ENCODE data around the gene TEX28.
"Not testable (repeated sequence)": the region's sequence is repeated elsewhere in the genome, so short reads cannot be mapped to it uniquely, and the experiment has no call there.

TEX28 gene

DNA sequence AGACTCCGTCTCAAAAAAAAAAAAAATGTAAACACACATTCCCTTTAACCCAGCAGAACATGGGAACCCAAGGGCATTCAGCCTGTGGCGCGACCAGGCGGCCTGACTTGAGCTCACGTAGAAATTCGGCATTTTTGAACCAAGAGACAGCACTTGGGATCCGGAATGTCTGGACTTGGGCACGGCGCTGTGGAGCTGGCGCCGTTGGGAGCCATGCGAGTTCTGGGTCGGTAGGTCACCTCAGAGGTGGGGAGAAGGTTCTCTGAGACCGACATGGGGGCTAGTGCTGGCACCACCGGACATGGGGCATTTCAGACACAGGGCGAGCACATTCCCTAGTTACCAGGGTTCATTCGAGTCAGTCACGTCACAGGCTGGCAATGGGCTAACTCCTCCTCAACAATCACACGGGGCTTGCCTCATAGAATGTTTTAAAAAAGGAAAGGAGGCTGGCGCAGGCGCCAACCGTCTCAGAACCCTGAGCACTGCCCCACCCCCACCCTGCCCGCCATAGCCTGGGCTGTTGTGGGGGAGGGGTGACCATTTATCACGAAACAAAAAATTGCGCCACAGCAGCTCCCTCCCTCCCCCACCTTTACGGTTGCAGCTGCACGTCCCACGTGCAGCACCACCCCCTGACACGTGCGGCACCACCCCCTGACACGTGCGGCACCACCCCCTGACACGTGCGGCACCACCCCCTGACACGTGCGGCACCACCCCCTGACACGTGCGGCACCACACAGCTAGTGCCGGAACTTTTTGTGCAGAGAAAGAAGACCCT is at the start of gene TEX28:
TEX28 (minus strand) TSS at position 334 of the 784 bp plus-strand sequence. CDS start 3,007 bp downstream, outside the sequence.
- DNase-seq, result no peak

DNA sequence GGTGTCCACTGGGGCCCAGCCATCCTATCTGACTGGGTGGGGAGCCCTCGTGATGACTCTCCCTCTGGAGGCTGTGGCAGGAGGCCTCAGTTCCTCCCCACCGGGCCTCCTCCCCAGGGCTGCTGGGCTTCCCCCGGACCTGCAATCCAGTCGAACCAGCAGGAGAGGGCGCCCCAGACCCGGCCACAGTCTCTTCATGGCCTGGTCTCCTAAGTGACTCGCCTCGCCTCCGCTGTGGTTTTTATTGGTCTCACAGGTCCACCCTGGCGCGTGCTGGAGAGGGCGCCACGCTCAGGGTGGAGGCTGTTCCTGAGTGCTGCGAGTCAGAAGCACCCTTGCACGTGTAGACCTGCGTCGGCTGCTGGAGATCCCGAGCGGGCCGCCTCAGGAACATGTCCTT is 48.7 kb upstream of the TEX28 start:
- not testable (repeated sequence) for DNase-seq

DNA sequence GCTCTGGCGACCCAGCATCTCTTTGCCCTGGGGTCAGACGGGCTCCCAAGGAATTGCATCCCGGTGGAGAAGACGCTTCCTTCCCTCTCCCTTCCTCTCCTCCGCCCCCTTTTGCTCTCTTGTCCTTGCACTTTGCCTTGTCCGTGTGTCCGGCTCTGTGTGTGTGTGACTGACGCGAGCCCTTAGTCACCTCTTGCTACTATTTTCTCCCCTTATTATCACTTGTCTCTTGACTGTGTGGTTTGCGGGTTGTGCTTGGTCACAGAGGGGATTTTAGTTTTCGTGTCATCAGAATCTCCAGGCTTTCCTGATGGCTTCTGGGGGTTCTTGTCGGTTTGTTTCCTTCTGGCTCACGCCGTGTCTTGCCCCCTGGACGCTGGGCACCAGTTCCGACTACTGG is 48.1 kb upstream of the TEX28 start:
- DNase-seq, result not testable (repeated sequence)

DNA sequence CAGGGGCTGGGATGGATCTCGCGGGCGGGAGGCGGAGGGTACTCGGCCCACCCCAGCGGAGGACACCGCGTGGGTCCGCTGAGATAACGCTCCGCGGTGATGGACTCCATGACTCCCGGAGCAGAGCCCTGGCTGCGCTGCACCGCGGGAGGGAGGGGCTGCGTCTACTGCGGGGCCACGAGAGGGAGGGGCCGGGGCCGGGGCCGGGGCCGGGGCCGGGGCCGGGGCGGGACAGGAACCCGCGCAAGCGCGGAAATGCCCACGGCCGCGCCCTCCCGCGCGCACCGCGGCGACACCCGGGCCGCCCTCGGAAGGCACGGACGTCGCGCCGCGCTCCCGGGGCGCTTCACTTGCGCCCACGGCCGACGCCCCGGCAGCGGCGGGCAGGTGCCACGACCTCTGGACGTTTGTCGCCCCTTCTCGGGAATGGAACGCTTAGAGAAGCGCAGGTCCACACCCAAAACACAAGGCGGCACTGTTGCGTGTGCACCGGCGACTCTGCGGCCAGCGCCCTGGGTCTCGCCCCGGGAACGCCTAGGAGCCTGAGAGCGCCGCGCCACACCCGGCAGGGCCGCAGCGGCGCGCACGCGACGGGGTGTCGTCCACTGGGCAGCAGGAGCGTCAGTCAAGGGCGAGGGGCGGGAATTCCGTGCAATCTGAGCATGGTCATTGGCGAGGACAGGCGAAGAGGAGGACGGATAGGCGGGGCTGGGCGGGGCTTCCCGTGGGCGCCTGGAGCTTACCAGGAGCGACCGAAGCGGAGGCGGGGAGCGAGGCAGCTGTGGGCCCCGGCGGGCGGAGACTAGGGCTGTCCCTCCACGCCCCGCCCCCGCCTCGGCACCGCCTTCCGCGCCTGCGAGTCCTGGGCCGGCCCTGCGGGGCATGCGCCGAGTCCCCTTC is 46.7 kb upstream of the TEX28 start:
- not testable (repeated sequence) for DNase-seq

GRCh38 chrX:154334496-154334895 is 39.6 kb upstream of the TEX28 start:
- no peak for DNase-seq

- no peak for DNase-seq
These were observed 38.9 kb upstream of the TEX28 start for GRCh38 chrX:154333837-154334271.

DNA sequence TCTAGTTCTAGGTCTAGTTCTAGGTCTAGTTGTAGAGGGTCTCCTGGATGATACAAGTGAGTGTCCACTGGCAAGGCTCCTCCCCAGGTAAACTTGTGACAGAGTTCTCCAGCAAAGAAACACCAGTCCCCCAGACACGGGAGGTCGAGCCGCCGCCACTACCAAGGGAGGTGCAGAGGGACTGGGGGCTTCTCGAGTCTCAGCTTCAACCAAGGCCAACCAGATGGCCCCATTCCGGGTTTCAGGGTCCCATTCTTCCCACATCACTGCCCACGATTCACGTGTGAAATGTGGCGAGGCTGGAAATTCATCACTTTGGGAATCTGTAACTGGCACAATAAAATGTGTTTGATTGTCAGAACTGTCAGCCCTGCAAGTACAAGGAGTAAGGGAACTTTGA is 38.2 kb upstream of the TEX28 start:
- no peak for DNase-seq

- no peak for DNase-seq
These were observed 37.6 kb upstream of the TEX28 start for GRCh38 chrX:154332561-154332960.

- no peak for DNase-seq
These were observed 34.4 kb upstream of the TEX28 start for GRCh38 chrX:154329294-154329693.

- no peak for DNase-seq
These were observed 33.7 kb upstream of the TEX28 start for GRCh38 chrX:154328646-154329045.

DNA sequence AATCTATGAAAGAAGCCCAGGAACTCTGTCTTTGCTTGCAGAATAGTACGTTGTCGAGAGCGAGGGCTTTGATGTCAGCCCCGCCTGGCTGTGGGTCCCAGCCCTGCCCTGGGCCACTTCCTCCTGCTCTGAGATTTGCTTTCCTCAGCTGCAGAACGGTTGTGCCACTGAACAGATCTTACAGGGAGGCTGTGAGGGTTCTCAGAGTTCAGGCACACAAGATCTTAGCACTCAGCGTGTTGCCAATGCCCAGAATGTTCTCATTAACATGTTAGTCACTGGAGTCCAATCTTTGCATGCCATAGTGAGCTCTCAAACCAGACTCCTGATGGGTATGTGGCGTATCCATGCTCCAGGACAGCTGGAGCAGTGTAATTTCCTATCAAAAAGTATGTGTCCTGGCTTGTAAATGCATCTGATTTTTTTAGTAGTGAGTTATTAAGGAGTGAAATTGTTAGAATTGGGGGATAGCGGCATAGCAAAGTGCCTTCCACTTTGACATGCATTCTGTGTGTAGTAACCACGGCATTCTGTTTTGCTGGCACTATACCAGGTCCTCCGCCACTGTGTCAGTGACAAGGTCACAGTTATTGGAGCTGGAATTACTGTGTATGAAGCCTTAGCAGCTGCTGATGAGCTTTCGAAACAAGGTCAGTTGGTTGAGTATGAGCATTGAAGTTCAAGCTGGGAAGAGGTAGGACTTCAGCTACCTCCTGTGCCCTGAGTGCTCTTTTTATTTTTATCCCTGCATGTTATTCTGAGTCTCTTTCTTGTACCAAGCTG is 32.3 kb upstream of the TEX28 start:
- DNase-seq, result no peak

DNA sequence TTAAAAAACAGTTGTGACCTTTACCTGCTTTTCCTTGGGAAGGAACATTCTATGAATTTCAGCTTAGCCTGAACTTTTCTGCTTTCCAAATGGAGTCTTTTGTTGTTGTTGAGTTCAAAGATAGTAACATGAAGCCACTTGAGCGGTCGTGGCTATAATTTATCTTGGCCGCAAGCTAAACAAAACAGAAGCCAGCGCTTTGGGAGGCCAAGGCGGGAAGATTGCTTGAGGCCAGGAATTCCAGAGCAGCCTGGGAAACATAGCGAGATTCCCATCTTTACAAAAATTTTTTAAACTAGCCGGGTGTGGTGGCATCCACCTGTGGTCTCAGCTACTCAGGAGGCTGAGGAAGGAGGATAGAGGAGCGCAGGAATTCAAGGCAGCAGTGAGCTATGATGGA is 30.6 kb upstream of the TEX28 start:
- no peak for DNase-seq

- DNase-seq, result no peak
These were observed 28.6 kb upstream of the TEX28 start for GRCh38 chrX:154323537-154323936.

GRCh38 chrX:154322890-154323289 is 28.0 kb upstream of the TEX28 start:
- DNase-seq, result no peak

GRCh38 chrX:154321594-154321993 is 26.7 kb upstream of the TEX28 start:
- DNase-seq, result no peak

- no peak for DNase-seq
These were observed 26.2 kb upstream of the TEX28 start for GRCh38 chrX:154321152-154321551.

DNA sequence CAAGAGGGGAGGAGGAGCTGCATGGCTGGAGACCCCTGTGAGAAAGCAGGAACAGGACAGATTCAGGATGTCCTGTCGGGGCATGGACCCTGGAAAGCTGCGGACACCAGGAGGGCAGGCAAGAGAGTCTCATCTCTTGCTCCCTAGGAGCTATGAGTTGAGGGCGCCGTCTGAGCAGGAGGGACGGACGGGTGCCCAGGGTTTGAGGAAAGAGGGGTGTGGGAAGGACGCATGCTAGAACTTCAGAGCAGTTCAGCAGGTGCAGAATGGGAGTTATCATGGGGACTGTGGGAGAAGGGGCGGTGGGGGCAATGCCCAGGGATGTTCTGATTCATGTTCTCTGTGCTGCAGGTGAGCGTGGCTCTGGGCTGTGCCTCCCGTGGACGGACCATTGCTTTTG is 25.5 kb upstream of the TEX28 start:
- DNase-seq, result no peak

GRCh38 chrX:154317391-154317995 is 22.6 kb upstream of the TEX28 start:
- DNase-seq, result no peak

DNA sequence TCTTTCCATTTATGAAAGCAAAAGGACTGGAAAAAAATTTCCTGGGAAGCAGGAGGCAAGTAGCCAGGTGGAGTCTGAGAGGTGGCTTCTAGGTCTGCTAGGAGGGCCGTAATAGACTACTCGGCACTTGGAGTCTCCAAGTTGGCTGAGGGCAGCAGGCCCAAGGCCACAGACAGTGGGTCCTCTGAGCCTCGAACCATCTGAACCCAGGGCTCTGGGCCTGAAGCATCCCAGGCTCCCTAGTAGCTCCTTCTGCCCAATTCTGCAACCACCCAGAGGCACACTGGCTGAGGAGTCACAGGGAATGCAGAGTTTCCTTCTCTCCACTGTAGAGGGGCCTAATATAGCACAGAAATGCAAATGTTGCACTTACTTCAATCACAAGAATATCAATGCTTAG is 20.5 kb upstream of the TEX28 start:
- no peak for DNase-seq

GRCh38 chrX:154313147-154313546 is 18.2 kb upstream of the TEX28 start:
- DNase-seq, result no peak

DNA sequence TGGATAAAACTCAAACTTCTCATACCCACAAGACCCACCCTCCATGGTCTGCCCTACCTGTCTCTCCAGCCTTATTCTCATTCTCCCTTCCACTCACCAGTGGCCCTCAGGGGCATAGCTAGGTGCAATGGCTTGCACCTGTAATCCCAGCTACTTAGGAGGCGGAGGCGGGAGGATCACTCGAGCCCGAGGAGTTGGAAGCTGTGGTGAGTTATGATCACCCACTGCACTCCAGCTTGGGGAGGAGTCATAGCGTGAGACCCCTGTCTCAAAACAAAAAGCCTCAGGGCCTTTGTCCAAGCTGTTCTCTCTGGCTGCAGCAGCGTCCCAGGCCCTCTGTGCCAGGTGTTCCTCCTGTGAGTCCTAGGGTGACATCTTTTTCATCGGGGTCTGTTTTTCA is 17.2 kb upstream of the TEX28 start:
- DNase-seq, result no peak

DNA sequence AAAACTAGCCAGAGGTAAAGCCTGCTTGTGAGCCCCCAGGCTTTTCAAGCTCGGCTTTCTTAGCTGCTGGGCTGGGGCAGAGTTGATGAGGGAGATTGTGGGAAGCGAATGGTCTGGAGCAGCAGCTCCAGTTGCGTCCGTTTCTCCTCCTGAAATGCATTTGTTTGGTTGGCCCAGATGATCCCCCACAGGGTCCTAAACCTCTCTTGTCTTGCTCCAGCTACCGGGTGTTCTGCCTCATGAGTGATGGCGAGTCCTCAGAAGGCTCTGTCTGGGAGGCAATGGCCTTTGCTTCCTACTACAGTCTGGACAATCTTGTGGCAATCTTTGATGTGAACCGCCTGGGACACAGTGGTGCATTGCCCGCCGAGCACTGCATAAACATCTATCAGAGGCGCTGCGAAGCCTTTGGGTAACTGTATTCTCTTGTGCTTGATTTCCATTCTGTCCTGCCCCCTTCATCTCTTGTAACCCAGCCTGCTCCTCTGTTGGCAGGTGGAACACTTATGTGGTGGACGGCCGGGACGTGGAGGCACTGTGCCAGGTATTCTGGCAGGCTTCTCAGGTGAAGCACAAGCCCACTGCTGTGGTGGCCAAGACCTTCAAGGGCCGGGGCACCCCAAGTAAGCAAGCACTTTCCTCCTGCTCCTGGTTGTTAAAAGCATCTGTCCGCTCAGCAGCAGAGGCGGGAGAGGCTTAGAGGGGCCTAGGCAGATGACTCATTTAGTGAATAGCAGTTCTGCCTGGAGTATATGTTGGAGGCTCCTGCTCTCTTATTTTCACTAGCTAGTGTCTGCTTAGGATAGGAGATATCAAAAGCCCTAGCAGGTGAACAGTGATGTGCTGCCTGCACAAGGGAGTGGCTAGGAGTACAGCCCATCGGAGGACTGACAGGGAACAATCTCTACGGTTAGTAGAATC is 16.0 kb upstream of the TEX28 start:
- no peak for DNase-seq
